HCEC 1CT (cell line): ENCODE measurements around the gene DARS2.

Experiments used
- DNase-seq: peaks from one replicate; pipeline ENCODE4 v3.0.0-alpha.2; 2017

DARS2 gene

DNA sequence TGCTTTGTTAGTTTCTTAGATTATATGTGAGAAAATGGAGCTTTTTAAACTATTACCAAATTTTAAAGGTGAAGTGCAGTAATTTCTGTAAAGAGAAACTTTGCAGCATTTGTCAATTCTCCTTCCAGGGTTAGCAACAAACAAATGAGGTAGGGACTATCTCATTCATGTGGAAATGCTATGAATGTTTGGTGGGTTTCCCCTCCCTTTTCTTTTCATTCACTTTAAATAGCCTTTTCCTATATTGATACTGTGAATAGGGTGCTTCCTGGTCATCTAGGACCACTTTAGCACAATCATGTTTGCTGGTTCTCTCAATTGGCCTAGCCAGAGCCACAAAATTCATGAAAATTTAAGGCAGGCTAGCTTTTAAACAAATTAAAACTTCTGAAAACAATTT lies 64.3 kb downstream of the DARS2 start:
- DNase-seq: no peak

DNA sequence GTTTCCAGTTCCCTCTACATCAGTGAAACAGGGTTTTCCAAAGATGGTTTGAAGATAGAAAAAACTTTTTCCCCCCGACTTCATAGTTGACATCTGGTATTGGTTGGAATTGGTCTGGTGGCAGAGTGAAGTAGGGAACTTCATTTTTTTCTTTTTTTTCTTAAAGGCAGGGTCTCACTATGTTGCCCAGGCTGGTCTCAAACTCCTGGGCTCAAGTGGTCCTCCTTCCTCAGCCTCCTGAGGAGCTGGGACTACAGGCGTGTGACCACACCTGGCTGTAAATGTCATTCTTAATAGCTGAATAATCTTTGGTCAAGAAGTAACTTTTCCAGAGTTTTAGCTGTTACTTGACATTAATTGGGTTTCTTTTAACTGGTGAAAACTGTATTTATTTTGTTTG lies 65.4 kb downstream of the DARS2 start:
- no peak for DNase-seq

DNA sequence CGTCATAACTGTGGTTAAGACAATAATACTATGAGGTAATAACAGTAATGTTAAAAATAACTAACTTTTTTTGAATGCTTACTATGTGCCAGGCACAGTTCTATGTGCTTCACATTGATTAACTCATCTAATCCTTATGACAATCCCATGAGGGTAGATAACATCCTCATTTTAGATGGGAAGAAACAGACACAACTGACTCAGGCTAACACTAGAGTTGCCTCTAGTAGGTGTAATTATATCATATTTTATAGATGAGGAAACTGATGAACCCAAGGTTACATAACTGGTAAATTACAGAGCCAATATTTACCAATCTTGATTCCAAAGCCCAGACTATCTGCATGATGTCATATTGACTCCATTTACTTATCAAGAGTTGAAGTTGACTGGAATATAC lies 69.1 kb downstream of the DARS2 start:
- DNase-seq: no peak

DNA sequence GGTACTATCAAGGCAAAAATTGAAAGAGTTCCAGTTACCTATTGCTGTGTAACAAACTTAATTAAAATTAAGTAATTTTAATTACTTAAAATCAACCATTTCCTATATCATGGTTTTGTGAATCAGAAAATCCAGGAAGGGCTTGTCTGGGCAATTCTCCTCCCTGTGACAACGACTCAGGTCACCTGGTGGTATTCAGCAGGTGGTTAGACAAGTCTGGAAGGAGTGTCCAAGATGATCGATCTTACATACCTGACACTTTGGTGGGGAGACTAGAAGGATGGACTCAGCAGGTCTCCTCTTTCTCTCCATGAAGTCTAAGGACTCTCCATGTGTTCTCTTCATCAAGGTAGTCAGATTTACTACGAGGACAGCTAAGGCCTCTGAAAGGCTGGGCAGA lies 69.7 kb downstream of the DARS2 start:
- DNase-seq: no peak

DNA sequence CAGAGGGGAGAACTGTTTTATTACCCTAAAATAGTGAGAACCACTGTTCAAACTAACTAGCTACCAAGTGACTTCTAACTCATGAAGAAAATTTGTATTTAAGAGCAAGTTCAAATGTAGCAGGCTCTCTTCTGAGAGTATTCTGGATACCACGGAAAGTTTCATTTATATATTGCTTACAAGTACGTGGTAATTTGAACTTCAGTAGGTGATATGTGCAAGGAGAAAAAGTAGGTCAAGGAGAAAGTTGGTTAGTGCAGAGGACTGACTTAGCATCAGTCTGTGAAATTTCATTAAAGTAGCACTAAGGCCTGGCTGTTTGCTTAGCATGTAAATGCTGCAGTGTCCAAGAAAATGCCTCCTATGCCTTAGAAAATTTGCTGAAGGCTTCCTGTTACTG lies 76.0 kb downstream of the DARS2 start:
- DNase-seq: no peak

- no peak for DNase-seq
Observed at GRCh38 chr1:173900992-173901391, 76.5 kb downstream of the DARS2 start.

DNA sequence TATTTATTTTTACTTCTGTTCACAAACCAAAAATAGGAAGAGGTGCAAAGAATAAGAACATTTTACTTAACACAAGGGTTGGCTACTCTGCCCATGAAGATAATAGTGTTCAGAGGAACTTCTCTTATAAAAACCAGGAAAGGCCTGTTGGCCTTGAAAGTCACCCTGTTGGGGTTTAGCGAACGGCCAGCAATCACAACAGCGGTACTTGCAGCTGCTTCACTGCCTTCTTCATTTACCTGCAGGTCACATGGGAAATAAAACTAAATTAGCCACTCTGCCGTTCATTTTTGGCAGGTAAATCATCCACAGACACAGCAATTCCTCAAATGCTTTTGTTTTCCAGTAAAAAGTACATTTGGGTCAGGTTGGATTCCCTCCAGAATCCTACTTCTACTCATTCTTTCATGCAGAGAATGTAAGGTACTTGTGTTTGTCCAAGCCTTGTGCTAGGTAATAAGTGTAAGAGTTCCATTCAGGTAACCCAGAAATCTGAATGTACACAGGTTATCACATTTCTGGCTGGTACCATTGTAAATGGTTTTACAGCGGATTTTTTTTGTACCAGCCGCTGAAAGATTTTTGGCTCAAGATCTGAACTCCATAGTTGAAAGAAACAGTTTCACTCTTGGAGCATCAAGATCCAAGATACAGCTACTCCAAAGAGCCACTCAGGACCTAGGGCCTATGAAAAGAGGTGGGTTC lies 79.5 kb downstream of the DARS2 start:
- DNase-seq: no peak
